Measurements from ENCODE around the gene GTPBP2. TPM values are rescaled to one million over a fixed set of nuclear protein-coding genes. Genes with fewer than 3 reads are reported as not detected.

GTPBP2 gene
- total and polyA plus RNA-seq, 8 donors, result 23.6 to 63.0 (median 39.0) TPM

DNA sequence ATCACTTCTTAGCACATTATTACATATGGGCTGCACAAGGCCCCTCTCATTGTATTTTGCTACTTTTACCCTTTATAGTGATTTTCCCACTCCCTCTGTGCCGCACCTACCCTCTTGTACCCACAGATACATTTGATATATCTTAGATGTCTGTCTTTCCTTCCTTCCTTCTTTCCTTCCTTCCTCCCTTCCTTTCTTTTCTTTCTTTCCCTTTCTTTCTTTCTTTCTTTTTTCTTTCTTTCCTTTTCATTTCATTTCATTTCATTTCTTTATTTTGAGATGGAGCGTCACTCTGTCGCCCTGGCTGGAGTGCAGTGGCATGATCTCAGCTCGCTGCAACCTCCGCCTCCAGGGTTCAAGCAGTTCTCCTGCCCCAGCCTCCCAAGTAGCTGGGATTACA, 40.9 kb downstream of the GTPBP2 start:
- Histone ChIP-seq H3K9me3 (no peaks in the 10 kb centered on the region), H3K36me3 (peaks cover 3 to 21% (median 5%) of the 10 kb centered on the region in 3 donors), H3K4me1 (no peaks in the 10 kb centered on the region), H3K27ac (no peak overlapping the region), H3K4me3 (no peak overlapping the region), H3K27me3 (no peaks in the 10 kb centered on the region)
- ATAC-seq (no peak), DNase-seq (no peak), FAIRE-seq (no peak)
- no peak for TF ChIP-seq CTCF (IDR thresholded peaks at IDR 0.05)
- intact Hi-C loops (cut with DNase I), result no loop called here
- 95 to 98% methylated on average over 5 of the region's 5 CpGs for WGBS, 2 donors

GRCh38 chr6:43584892-43585570, 44.0 kb downstream of the GTPBP2 start:
- FAIRE-seq (no peak), ATAC-seq (no peak), DNase-seq (no peak)
- H3K27ac ChIP-seq, result no peak overlapping the region
- H3K4me3 ChIP-seq, result no peak overlapping the region
- H3K36me3 ChIP-seq, result peaks cover 3 to 23% (median 5%) of the 10 kb centered on the region in 3 donors
- H3K4me1 ChIP-seq, result no peaks in the 10 kb centered on the region
- no peak for TF ChIP-seq CTCF (IDR thresholded peaks at IDR 0.05)
- intact Hi-C loops (cut with DNase I), result no loop called here
- no peaks in the 10 kb centered on the region for H3K27me3 ChIP-seq
- 92% methylated on average over 7 of the region's 7 CpGs for WGBS, 2 donors
- H3K9me3 ChIP-seq, result no peaks in the 10 kb centered on the region

DNA sequence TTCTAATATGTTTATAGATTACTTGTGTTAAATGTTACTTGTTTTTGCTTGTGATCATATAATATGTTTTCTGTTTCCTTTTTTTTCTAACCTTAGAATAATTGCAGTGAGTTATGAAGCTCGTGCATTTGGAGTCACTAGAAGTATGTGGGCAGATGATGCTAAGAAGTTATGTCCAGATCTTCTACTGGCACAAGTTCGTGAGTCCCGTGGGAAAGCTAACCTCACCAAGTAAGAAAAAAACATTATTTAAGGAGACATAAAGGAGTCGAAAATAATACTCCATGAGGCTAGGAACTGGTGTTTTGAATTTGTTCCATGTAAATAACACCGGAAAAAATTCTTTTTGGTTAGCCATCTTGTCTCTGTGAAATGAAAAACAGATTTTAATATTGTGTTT, 46.2 kb downstream of the GTPBP2 start:
- H3K36me3 ChIP-seq, result peaks cover 3 to 23% (median 5%) of the 10 kb centered on the region in 3 donors
- no peaks in the 10 kb centered on the region for H3K9me3 ChIP-seq
- H3K27ac ChIP-seq, result no peak overlapping the region
- intact Hi-C loops (cut with DNase I), result no loop called here
- no peak for ATAC-seq
- H3K27me3 ChIP-seq, result no peaks in the 10 kb centered on the region
- peaks cover 0 to under 1% (median 0%) of the 10 kb centered on the region in 3 donors for H3K4me1 ChIP-seq
- no peak for DNase-seq
- 81 to 85% methylated on average over 5 of the region's 5 CpGs for WGBS, 2 donors
- TF ChIP-seq CTCF (IDR thresholded peaks at IDR 0.05), result no peak
- no peak for FAIRE-seq
- H3K4me3 ChIP-seq, result no peak overlapping the region

GRCh38 chr6:43579171-43579570, 49.9 kb downstream of the GTPBP2 start:
- H3K4me3 ChIP-seq, result no peak overlapping the region
- no peaks in the 10 kb centered on the region for H3K9me3 ChIP-seq
- no peak for TF ChIP-seq CTCF (IDR thresholded peaks at IDR 0.05)
- DNase-seq, result no peak
- intact Hi-C loops (cut with DNase I), result no loop called here
- H3K27me3 ChIP-seq, result no peaks in the 10 kb centered on the region
- peaks cover 0 to 15% (median 5%) of the 10 kb centered on the region in 3 donors for H3K36me3 ChIP-seq
- peaks cover 0 to 20% (median 14%) of the 10 kb centered on the region in 3 donors for H3K4me1 ChIP-seq
- 63 to 66% methylated on average over 2 of the region's 2 CpGs for WGBS, 2 donors
- no peak overlapping the region for H3K27ac ChIP-seq
- no peak for ATAC-seq
- FAIRE-seq, result no peak

DNA sequence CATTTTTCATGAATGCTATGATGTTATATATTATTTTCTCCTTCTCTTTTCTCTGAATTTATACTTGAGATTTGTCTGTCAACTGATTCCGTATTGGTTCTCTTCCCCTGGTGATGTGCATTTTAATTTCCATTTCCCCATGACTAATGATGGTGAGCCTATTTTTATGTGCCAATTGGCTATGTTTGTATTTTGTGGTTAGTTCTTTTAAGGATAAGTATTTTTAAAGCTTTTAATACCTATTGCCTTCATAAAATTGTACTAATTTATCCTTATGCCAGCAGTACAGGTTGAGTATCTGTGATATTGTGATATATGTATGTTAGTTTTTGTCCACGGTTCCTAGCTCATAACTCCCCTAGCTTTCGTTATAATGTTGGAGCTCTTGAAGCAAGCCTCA, 50.3 kb downstream of the GTPBP2 start:
- no peak for ATAC-seq
- 84 to 96% methylated on average over 3 of the region's 3 CpGs for WGBS, 2 donors
- DNase-seq, result no peak
- peaks cover 0 to 11% (median 1%) of the 10 kb centered on the region in 3 donors for H3K36me3 ChIP-seq
- no peaks in the 10 kb centered on the region for H3K9me3 ChIP-seq
- intact Hi-C loops (cut with DNase I), result no loop called here
- H3K4me1 ChIP-seq, result peaks cover 0 to 20% (median 16%) of the 10 kb centered on the region in 3 donors
- no peak overlapping the region for H3K27ac ChIP-seq
- H3K27me3 ChIP-seq, result no peaks in the 10 kb centered on the region
- TF ChIP-seq CTCF (IDR thresholded peaks at IDR 0.05), result no peak
- H3K4me3 ChIP-seq, result no peak overlapping the region
- FAIRE-seq, result no peak
